GM08714 (cell line): ENCODE measurements around the gene SLX9.
"Not testable (repeated sequence)": the region's sequence is repeated elsewhere in the genome, so short reads cannot be mapped to it uniquely, and the experiment has no call there.

Experiments used
- H3K4me3 ChIP-seq: fragments of 200-500 bp; sonication (Bioruptor generic); 2 replicates; pipeline ENCODE4 v1.5.1; 2014; ENCODE audit warnings: mild to moderate bottlenecking, low read length, inconsistent platforms
- ZNF274 ChIP-seq: IDR thresholded peaks from 2 replicates; pipeline ENCODE4 v1.6.1; 2012; ENCODE audit warnings: mild to moderate bottlenecking, low read depth, low read length

Gene SLX9

GRCh38 chr21:45017039-45017960 lies 77.5 kb downstream of the SLX9 start:
- no peak overlapping the region for H3K4me3 ChIP-seq

GRCh38 chr21:45018131-45019075 lies 78.6 kb downstream of the SLX9 start:
- TF ChIP-seq ZNF274: no peak
- no peak overlapping the region for H3K4me3 ChIP-seq

More at GRCh38 chr21:45017039-45017960, 77.5 kb downstream of the SLX9 start:
- TF ChIP-seq ZNF274: no peak

GRCh38 chr21:45019076-45019886 lies 79.5 kb downstream of the SLX9 start:
- TF ChIP-seq ZNF274: no peak
- no peak overlapping the region for H3K4me3 ChIP-seq

GRCh38 chr21:45019887-45020537 lies 80.2 kb downstream of the SLX9 start:
- no peak overlapping the region for H3K4me3 ChIP-seq
- no peak for TF ChIP-seq ZNF274

GRCh38 chr21:45020629-45021427 lies 81.0 kb downstream of the SLX9 start:
- no peak overlapping the region for H3K4me3 ChIP-seq
- no peak for TF ChIP-seq ZNF274

- no peak for TF ChIP-seq ZNF274
- H3K4me3 ChIP-seq: no peak overlapping the region
These were observed 81.9 kb downstream of the SLX9 start for GRCh38 chr21:45021428-45022347.

GRCh38 chr21:45022348-45022675 lies 82.5 kb downstream of the SLX9 start:
- H3K4me3 ChIP-seq: no peak overlapping the region
- TF ChIP-seq ZNF274: no peak

GRCh38 chr21:45022736-45023135 lies 82.9 kb downstream of the SLX9 start:
- no peak for TF ChIP-seq ZNF274
- H3K4me3 ChIP-seq: no peak overlapping the region

- not testable (repeated sequence) for H3K4me3 ChIP-seq
These were observed 84.7 kb downstream of the SLX9 start for GRCh38 chr21:45024516-45024915.

- H3K4me3 ChIP-seq: no peak overlapping the region
- no peak for TF ChIP-seq ZNF274
These were observed 86.4 kb downstream of the SLX9 start for GRCh38 chr21:45026066-45026745.
